ENCODE data around the gene FMNL2.
"Not testable (repeated sequence)": the region's sequence is repeated elsewhere in the genome, so short reads cannot be mapped to it uniquely, and the experiment has no call there.

The FMNL2 gene

GRCh38 chr2:152474523-152474922 is 139.5 kb downstream of the FMNL2 start:
- DNase-seq, result not testable (repeated sequence)

GRCh38 chr2:152475982-152476381 is 141.0 kb downstream of the FMNL2 start:
- no peak for DNase-seq

- DNase-seq, result no peak
These were observed 142.5 kb downstream of the FMNL2 start for GRCh38 chr2:152477347-152478092.

- no peak for DNase-seq
These were observed 144.3 kb downstream of the FMNL2 start for GRCh38 chr2:152479282-152479681.

GRCh38 chr2:152480821-152481399 is 145.9 kb downstream of the FMNL2 start:
- DNase-seq, result no peak

GRCh38 chr2:152481881-152482583 is 147.1 kb downstream of the FMNL2 start:
- no peak for DNase-seq

- peak; percentile 63 for DNase-seq
These were observed 148.5 kb downstream of the FMNL2 start for GRCh38 chr2:152483276-152484063.

- DNase-seq, result no peak
These were observed 151.2 kb downstream of the FMNL2 start for GRCh38 chr2:152485954-152486736.

GRCh38 chr2:152486737-152487400 is 151.9 kb downstream of the FMNL2 start:
- no peak for DNase-seq

- DNase-seq, result no peak
These were observed 153.1 kb downstream of the FMNL2 start for GRCh38 chr2:152488075-152488474.

GRCh38 chr2:152489364-152489763 is 154.4 kb downstream of the FMNL2 start:
- DNase-seq, result no peak

- DNase-seq, result peak; percentile 33
These were observed 155.9 kb downstream of the FMNL2 start for GRCh38 chr2:152490686-152491455.

- DNase-seq, result no peak
These were observed 157.2 kb downstream of the FMNL2 start for GRCh38 chr2:152492131-152492530.

- DNase-seq, result no peak
These were observed 157.9 kb downstream of the FMNL2 start for GRCh38 chr2:152492911-152493310.

GRCh38 chr2:152493417-152493816 is 158.4 kb downstream of the FMNL2 start:
- DNase-seq, result no peak

- DNase-seq, result no peak
These were observed 159.1 kb downstream of the FMNL2 start for GRCh38 chr2:152493945-152494528.

- no peak for DNase-seq
These were observed 161.4 kb downstream of the FMNL2 start for GRCh38 chr2:152496371-152496770.

- no peak for DNase-seq
These were observed 162.6 kb downstream of the FMNL2 start for GRCh38 chr2:152497481-152498052.

- DNase-seq, result no peak
These were observed 164.4 kb downstream of the FMNL2 start for GRCh38 chr2:152499331-152499816.

All from left hindlimb (tissue), 1 donor.